ENCODE measurements around the gene TMEM236. TPM values are rescaled to one million over a fixed set of nuclear protein-coding genes. Genes with fewer than 3 reads are reported as not detected.

Gene TMEM236
- polyA plus RNA-seq, 1 of the 3 experiments (the other 2 are of a cell fraction): 0.02 TPM

- TF ChIP-seq IRF3 (IDR thresholded peaks at IDR 0.05; ENCODE audit: low read depth, low read length) (no peak), SMC3 (IDR thresholded peaks at IDR 0.05; ENCODE audit: low read depth, low read length) (no peak), TCF12 (IDR thresholded peaks at IDR 0.05) (no peak), FOSL2 (IDR thresholded peaks at IDR 0.05; ENCODE audit: borderline replicate concordance, low read depth) (no peak), REST (IDR thresholded peaks at IDR 0.05; ENCODE audit: low read depth, low read length) (no peak), RFX5 (IDR thresholded peaks at IDR 0.05; ENCODE audit: low read length) (no peak), USF2 (IDR thresholded peaks at IDR 0.05; ENCODE audit: borderline replicate concordance, low read depth, low read length) (no peak), FOXJ3 (CRISPR knock-in tag; IDR thresholded peaks at IDR 0.05) (no peak)
Measured at GRCh38 chr10:17817790-17818189, 65.8 kb downstream of the TMEM236 start (continued).

GRCh38 chr10:17819836-17820235, 67.8 kb downstream of the TMEM236 start:
- Histone ChIP-seq H3K27me3 (ENCODE audit: insufficient read depth) (no peaks in the 10 kb centered on the region), H2AFZ (ENCODE audit: low read depth) (no peak overlapping the region), H3K4me1 (ENCODE audit: control insufficient read depth in 1 of 2, insufficient read depth in 2 of 2, low read depth in 1 of 2, low read length in 1 of 2) (no peaks in the 10 kb centered on the region), H3F3A (replicated peaks; ENCODE audit: insufficient read depth) (no peaks in the 10 kb centered on the region), H3K79me2 (ENCODE audit: insufficient read depth) (no peaks in the 10 kb centered on the region), H3K27ac (ENCODE audit: low read depth in 2 of 2, low read length in 1 of 2) (no peak overlapping the region), H3K4me3 (ENCODE audit: low read depth in 2 of 2, low read length in 1 of 2) (no peak overlapping the region), H3K4me2 (no peak overlapping the region), H3K9me2 (no peaks in the 10 kb centered on the region), H3K9me3 (no peaks in the 10 kb centered on the region), H3K9ac (no peak overlapping the region), H4K20me1 (ENCODE audit: insufficient read depth) (no peaks in the 10 kb centered on the region), H3K36me3 (replicated peaks in 1 of 2; ENCODE audit: control insufficient read depth in 1 of 2, insufficient read depth in 2 of 2, low read length in 1 of 2) (no peaks in the 10 kb centered on the region)
- no peak for DNase-seq
- ChIA-PET POLR2A (no interaction called here), CTCF (interaction anchor here (1.4 kb wide), 1 partner anchor 15 kb away, joined by 4 read pairs; no protein-coding TSS in a partner anchor)
- 66% methylated on average over 7 of the region's 7 CpGs for WGBS (ENCODE audit: low lambda C conversion rate)
- TF ChIP-seq TEAD4 (IDR thresholded peaks at IDR 0.05; ENCODE audit: borderline replicate concordance, insufficient read depth) (no peak), ZBTB33 (IDR thresholded peaks at IDR 0.05; ENCODE audit: borderline replicate concordance, low read depth) (no peak), USF1 (IDR thresholded peaks at IDR 0.05; ENCODE audit: borderline replicate concordance, low read depth) (no peak), FOSL2 (IDR thresholded peaks at IDR 0.05; ENCODE audit: borderline replicate concordance, low read depth) (no peak), FOXJ3 (CRISPR knock-in tag; IDR thresholded peaks at IDR 0.05) (no peak), NRF1 (IDR thresholded peaks at IDR 0.05; ENCODE audit: low read depth, low read length) (no peak), SMC3 (IDR thresholded peaks at IDR 0.05; ENCODE audit: low read depth, low read length) (no peak), CHD2 (IDR thresholded peaks at IDR 0.05; ENCODE audit: low read length, partially characterized antibody) (no peak), SIN3A (IDR thresholded peaks at IDR 0.05; ENCODE audit: borderline replicate concordance, low read depth, low read length) (no peak), TAF1 (IDR thresholded peaks at IDR 0.05; ENCODE audit: borderline replicate concordance, low read depth, low read length) (no peak), ELF1 (IDR thresholded peaks at IDR 0.05) (no peak)
- TF ChIP-seq, protein P1, sequence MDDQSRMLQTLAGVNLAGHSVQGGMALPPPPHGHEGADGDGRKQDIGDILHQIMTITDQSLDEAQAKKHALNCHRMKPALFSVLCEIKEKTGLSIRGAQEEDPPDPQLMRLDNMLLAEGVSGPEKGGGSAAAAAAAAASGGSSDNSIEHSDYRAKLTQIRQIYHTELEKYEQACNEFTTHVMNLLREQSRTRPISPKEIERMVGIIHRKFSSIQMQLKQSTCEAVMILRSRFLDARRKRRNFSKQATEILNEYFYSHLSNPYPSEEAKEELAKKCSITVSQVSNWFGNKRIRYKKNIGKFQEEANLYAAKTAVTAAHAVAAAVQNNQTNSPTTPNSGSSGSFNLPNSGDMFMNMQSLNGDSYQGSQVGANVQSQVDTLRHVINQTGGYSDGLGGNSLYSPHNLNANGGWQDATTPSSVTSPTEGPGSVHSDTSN (IDR thresholded peaks at IDR 0.05): no peak
- TF ChIP-seq, protein P2, sequence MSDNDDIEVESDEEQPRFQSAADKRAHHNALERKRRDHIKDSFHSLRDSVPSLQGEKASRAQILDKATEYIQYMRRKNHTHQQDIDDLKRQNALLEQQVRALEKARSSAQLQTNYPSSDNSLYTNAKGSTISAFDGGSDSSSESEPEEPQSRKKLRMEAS (IDR thresholded peaks at IDR 0.05; ENCODE audit: low read depth): no peak

Data from SK-N-SH (cell line).